ENCODE data around the gene ASPG. TPM values are rescaled to one million over a fixed set of nuclear protein-coding genes. Genes with fewer than 3 reads are reported as not detected.

The ASPG gene
- total RNA-seq, 1 experiment from 2014 or later = 3.4 TPM

GRCh38 chr14:104129556-104129955 is 44.1 kb downstream of the ASPG start:
- Mint-ChIP-seq H3K4me3 (no peak overlapping the region), H3K9me3 (peaks cover 44% of the 10 kb centered on the region), H3K4me1 (no peaks in the 10 kb centered on the region), H3K36me3 (peaks cover 22% of the 10 kb centered on the region), H3K27ac (no peak overlapping the region), H3K27me3 (ENCODE audit: low read depth) (peaks cover 27% of the 10 kb centered on the region)
- CTCF ChIA-PET = interaction anchor here (0.7 to 2.1 kb wide), 7 partner anchors 17 to 435 kb away, joined by 3 to 7 read pairs (median 4); partner anchors contain the start of gene ASPG
- ATAC-seq (no peak), DNase-seq (ENCODE audit: low spot score) (no peak)
- TF ChIP-seq ZNF317 (CRISPR knock-in tag; IDR thresholded peaks at IDR 0.05; ENCODE audit: borderline replicate concordance, low read depth) = 0 out of 2 replicates have a peak, but pooled peaks have one; percentile 29
- TF ChIP-seq ZMAT4 (CRISPR knock-in tag; IDR thresholded peaks at IDR 0.05) = no peak
- POLR2A ChIA-PET = no interaction called here

- Mint-ChIP-seq H3K27me3 (ENCODE audit: low read depth) (peaks cover 34% of the 10 kb centered on the region), H3K27ac (no peak overlapping the region)
- ATAC-seq = peak; percentile 38
These were observed 45.6 kb downstream of the ASPG start for GRCh38 chr14:104130974-104131651.

GRCh38 chr14:104131968-104132732 is 46.6 kb downstream of the ASPG start:
- Mint-ChIP-seq H3K4me1 (peaks cover 13% of the 10 kb centered on the region), H3K9me3 (peaks cover 22% of the 10 kb centered on the region), H3K36me3 (peaks cover 10% of the 10 kb centered on the region), H3K4me3 (no peak overlapping the region), H3K27ac (no peak overlapping the region), H3K27me3 (ENCODE audit: low read depth) (peaks cover 34% of the 10 kb centered on the region)
- DNase-seq (ENCODE audit: low spot score) (no peak), ATAC-seq (no peak)
- POLR2A ChIA-PET = no interaction called here
- TF ChIP-seq OVOL2 (CRISPR knock-in tag; IDR thresholded peaks at IDR 0.05; ENCODE audit: borderline replicate concordance) (no peak), MYBL2 (CRISPR knock-in tag; IDR thresholded peaks at IDR 0.05) (no peak), NR3C1 (CRISPR knock-in tag; conservative IDR thresholded peaks at IDR 0.05; ENCODE audit: low read depth) (no peak), ZNF423 (CRISPR knock-in tag; IDR thresholded peaks at IDR 0.05) (no peak)
- CTCF ChIA-PET = interaction anchor here (0.5 to 3.0 kb wide), 4 partner anchors 19 to 162 kb away, joined by 3 to 21 read pairs (median 4); no protein-coding TSS in a partner anchor

More at GRCh38 chr14:104130974-104131651, 45.6 kb downstream of the ASPG start:
- DNase-seq (ENCODE audit: low spot score) = peak; percentile 46
- Mint-ChIP-seq H3K9me3 (peaks cover 32% of the 10 kb centered on the region), H3K4me1 (peaks cover 8% of the 10 kb centered on the region), H3K4me3 (no peak overlapping the region), H3K36me3 (peaks cover 17% of the 10 kb centered on the region)
- ChIA-PET POLR2A (no interaction called here), CTCF (interaction anchor here (3.0 kb wide), 1 partner anchor 53 kb away, joined by 21 read pairs; no protein-coding TSS in a partner anchor)
- TF ChIP-seq GTF2I (CRISPR knock-in tag; conservative IDR thresholded peaks at IDR 0.05) (0 out of 2 replicates have a peak, but pooled peaks have one; percentile 20), MXD4 (CRISPR knock-in tag; IDR thresholded peaks at IDR 0.05; ENCODE audit: borderline replicate concordance) (no peak), CTCF (IDR thresholded peaks at IDR 0.05) (peak; percentile 59), ELF4 (CRISPR knock-in tag; IDR thresholded peaks at IDR 0.05; ENCODE audit: low read depth) (no peak)

- H3K36me3 Mint-ChIP-seq = peaks cover 9% of the 10 kb centered on the region
- CTCF ChIA-PET = interaction anchor here (0.6 to 3.0 kb wide), 6 partner anchors 18 to 1036 kb away, joined by 3 to 21 read pairs (median 4); partner anchors contain the start of gene JAG2
- no peak for TF ChIP-seq NR3C1 (CRISPR knock-in tag; conservative IDR thresholded peaks at IDR 0.05; ENCODE audit: low read depth)
- 0 out of 2 replicates have a peak, but pooled peaks have one; percentile 15 for TF ChIP-seq FOXP4 (CRISPR knock-in tag; IDR thresholded peaks at IDR 0.05)
- TF ChIP-seq GABPB1 (CRISPR knock-in tag; IDR thresholded peaks at IDR 0.05) = no peak
- no peak for TF ChIP-seq IRF1 (CRISPR knock-in tag; IDR thresholded peaks at IDR 0.05)
- 0 out of 2 replicates have a peak, but pooled peaks have one; percentile 23 for TF ChIP-seq ZNF232 (CRISPR knock-in tag; IDR thresholded peaks at IDR 0.05)
- TF ChIP-seq ZNF263 (CRISPR knock-in tag; IDR thresholded peaks at IDR 0.05; ENCODE audit: low read depth) = no peak
- no peak for TF ChIP-seq ZNF396 (CRISPR knock-in tag; IDR thresholded peaks at IDR 0.05; ENCODE audit: borderline replicate concordance)
- TF ChIP-seq MLX (CRISPR knock-in tag; IDR thresholded peaks at IDR 0.05) = no peak
- no peak for TF ChIP-seq TCF7 (CRISPR knock-in tag; IDR thresholded peaks at IDR 0.05; ENCODE audit: low read depth)
- no peak for TF ChIP-seq TEAD1 (CRISPR knock-in tag; IDR thresholded peaks at IDR 0.05)
These were observed 47.5 kb downstream of the ASPG start for GRCh38 chr14:104132981-104133380.

More at GRCh38 chr14:104132981-104133380, 47.5 kb downstream of the ASPG start:
- peaks cover 13% of the 10 kb centered on the region for H3K4me1 Mint-ChIP-seq
- H3K27ac Mint-ChIP-seq = no peak overlapping the region
- ATAC-seq (no peak), DNase-seq (ENCODE audit: low spot score) (peak; percentile 73)
- no peak overlapping the region for H3K4me3 Mint-ChIP-seq
- POLR2A ChIA-PET = no interaction called here
- H3K9me3 Mint-ChIP-seq = peaks cover 17% of the 10 kb centered on the region
- peaks cover 37% of the 10 kb centered on the region for H3K27me3 Mint-ChIP-seq (ENCODE audit: low read depth)
